SIG-M5 treated with dmso at 0.1 percent for 504 hours (cell line): ENCODE data around the gene RBM7.

Experiments used
- DNase-seq: peaks from one replicate; lab custom pipeline; 2025; ENCODE audit not compliant: unreplicated experiment; lab: John Stamatoyannopoulos, UW

The RBM7 gene

DNA sequence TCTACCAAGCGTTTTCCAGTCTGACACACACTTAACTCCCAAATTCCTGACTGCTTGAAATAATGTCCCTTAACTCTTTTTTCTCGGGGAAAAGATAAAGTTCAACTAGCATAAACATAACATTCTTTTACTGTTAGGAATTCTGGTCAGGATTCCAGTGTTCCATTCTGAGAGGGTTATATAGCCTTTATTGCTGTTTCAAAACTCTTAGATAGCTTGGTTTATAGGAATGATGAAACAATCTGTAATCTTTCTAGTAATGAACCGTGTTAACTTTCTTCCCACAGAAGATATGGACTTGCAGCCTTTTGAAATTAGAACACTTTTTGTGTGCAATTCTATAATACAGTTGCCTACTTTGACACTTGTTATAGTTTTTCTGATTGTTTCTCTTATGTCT, 47.4 kb downstream of the RBM7 start:
- DNase-seq: no peak

DNA sequence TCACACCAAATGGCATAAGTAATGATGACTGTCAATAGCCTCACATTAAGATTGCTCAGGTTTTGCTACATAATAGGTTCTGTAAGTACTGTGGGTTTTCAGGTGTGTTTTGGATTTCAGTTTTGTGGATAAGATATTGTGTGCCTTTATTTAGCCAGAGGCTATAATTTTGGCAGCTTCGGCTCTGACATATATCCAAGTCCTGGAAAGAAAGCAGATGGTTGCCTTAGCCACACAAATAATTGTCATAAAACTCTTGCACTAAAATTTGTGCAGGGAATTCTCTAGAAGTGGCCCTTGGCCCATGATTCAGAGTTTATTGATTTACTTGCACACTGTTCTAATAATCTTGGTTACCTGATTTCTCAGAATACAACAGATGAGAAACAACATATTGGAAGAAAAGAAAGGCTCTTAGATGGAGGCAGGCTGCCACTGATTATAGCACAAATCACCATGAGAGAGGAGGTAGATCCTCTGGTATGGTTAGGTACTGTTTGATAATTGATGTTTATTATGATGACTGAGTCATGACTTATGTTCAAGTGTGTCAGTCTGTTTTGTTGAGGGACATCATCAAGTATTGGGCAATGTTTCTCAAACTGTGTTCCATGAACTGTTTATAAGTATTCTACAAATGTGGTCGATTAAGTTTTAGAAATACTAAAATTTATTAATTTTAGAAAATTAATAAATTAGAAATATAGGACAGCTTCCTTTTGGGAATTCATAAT, 48.5 kb downstream of the RBM7 start:
- no peak for DNase-seq

DNA sequence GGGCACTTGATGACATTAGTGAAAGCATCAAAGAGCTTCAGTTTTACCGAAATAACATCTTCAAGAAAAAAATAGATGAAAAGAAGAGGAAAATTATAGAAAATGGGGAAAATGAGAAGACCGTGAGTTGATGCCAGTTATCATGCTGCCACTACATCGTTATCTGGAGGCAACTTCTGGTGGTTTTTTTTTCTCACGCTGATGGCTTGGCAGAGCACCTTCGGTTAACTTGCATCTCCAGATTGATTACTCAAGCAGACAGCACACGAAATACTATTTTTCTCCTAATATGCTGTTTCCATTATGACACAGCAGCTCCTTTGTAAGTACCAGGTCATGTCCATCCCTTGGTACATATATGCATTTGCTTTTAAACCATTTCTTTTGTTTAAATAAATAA, 49.4 kb downstream of the RBM7 start:
- no peak for DNase-seq

DNA sequence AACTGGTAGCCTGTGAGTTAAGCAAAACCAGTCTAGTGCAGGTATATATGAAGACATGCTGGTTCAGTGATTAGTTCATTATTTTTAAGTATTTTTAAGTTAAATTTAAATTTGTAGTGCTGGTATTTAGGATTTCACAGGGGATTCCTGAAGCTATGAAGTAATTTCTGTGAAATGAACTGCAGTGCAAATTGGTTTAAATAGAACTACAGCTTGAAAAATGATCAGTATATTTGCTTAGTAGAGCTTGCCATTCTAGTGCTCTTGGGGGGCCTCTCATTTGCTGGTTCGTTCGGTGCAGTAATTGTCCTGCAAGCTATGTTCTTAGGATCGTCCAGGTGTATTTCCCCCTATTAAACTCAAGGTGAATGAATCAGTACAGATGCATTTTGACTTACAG, 51.9 kb downstream of the RBM7 start:
- no peak for DNase-seq
